Myocyte (in vitro differentiated cells): ENCODE results near the gene SLC22A23. TPM values are rescaled to one million over a fixed set of nuclear protein-coding genes. Genes with fewer than 3 reads are reported as not detected.
"Not testable (repeated sequence)": the region's sequence is repeated elsewhere in the genome, so short reads cannot be mapped to it uniquely, and the experiment has no call there.

Experiments used
- DNase-seq: peaks from one replicate; pipeline ENCODE4 v3.0.0-alpha.2; 2012; ENCODE audit warnings: low read depth
- total RNA-seq: library from RNA; depleted of rRNA; stranded (reverse); fragments of >200 nt; gene quantifications from 2 replicates; pipeline ENCODE4 v1.2.3, GENCODE V29; 2014

SLC22A23 gene
- total RNA-seq, 1 donor from 2014 or later = 1.9 TPM

DNA sequence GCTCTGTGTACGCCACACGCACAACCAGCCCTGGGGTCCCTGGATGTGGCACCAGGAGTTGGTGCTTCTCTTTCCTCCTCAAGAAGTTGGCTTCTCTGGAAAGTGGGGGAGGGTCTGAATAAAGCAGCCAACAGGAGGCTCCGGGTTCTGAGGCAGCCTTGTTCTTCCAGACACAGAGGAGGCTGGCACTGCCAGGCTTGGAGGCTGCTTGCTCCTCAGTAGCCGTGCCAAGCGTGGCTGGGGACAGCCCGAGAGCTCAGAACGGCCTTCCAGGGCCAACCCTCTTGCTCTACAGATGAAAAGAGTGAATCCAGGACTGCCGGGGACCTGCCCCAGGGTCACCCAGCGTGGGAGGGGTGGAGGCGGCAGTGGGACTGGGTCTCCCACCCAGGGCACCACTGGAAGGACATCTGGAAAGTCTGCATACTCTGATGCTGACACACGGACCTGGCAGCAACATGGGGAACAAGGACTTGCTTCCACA lies 70.4 kb downstream of the SLC22A23 start:
- DNase-seq = no peak

DNA sequence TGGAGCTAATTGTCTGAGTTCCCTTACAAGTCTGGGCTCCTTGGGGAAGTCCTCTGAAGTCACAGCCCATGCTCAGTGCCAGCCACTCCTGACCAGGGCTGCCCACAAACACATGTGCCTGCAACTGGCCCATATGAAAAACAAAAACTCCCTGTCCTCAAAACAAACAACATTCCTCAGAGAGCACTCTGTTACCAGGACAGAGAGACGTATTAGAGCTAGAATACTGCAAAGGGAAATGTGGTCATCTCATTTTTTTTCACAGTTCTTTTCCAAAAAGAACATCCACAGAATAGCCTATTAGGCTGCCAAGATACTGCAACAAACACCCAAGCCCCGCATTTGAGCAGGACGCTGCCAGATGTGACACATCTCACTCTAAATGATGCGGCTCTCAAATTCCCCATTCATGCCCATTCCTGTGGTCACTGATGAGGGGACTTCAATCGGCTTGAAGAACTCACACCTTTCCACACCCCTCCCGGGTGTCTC lies 71.1 kb downstream of the SLC22A23 start:
- peak; percentile 66 for DNase-seq

DNA sequence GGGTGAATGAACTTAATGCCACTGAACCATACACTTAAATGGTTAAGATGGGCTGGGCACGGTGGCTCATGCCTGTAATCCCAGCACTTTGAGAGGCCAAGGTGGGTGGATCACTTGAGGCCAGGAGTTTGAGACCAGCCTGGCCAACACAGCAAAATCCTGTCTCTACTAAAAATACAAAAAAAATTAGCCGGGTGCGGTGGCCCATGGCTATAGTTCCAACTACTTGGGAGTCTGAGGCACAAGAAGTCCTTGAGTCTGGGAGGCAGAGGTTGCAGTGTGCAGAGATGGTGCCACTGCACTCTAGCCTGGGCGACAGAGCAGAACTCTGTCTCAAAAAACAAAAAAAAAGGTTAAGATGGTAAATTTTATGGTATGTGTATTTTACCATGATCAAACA lies 71.7 kb downstream of the SLC22A23 start:
- DNase-seq = not testable (repeated sequence)

DNA sequence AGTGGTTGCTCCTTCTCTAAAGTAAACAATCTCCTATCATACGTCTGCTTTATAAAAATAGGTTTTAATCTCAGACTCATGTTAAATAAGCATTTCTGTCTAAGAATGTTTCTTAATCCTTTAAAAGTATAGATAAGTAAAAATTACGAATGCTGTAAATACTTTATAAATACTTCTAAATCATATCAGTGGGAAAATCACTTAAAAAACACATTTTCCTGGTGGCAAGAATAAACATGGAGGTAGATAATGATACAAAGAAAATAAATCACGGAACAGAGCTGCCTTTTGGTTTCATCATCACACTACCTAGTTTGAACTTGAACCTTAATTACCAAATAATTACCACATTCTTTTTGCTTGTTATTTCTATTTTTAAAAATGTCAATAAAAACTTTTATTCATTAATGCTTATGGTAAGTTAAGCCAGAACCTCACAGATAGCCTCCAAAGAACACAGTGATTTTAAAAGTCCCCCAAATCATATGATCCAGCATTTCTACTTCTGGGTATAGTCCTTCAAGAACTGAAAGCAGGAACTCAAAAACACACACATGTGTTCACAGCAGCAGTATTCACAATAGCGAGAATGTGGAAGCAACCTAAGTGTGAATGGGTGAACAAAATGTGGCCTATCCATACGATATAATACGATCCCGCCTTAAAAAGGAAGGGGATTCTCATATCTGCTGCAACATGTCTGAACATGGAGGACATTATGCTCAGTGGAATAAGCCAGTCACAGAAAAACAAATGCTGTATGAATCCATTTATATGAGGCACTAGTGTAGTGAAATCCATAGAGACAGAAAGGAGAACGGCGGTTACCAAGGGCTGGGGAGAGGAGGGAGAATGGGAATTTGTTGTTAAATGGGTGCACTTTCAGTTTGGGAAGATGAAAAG lies 72.4 kb downstream of the SLC22A23 start:
- no peak for DNase-seq

DNA sequence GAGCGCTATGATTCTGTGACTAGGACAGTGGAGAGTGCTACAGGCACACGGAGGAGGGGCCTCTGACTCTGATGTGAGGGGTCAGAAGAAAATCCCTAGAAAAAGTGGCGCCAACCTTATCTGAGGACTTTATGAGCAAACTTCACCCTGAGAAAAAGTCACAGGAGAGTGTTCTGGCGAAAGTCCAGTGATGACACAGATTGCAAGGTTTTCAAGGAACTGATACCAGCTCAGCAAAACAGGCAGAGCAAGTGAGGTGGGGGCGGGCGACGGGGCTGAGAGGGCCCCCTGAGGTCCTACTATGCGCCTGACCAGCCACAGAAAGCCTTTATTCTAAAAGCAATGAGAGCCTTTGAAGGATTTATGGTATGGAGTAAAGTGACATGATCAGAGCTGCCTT lies 73.3 kb downstream of the SLC22A23 start:
- DNase-seq = no peak

DNA sequence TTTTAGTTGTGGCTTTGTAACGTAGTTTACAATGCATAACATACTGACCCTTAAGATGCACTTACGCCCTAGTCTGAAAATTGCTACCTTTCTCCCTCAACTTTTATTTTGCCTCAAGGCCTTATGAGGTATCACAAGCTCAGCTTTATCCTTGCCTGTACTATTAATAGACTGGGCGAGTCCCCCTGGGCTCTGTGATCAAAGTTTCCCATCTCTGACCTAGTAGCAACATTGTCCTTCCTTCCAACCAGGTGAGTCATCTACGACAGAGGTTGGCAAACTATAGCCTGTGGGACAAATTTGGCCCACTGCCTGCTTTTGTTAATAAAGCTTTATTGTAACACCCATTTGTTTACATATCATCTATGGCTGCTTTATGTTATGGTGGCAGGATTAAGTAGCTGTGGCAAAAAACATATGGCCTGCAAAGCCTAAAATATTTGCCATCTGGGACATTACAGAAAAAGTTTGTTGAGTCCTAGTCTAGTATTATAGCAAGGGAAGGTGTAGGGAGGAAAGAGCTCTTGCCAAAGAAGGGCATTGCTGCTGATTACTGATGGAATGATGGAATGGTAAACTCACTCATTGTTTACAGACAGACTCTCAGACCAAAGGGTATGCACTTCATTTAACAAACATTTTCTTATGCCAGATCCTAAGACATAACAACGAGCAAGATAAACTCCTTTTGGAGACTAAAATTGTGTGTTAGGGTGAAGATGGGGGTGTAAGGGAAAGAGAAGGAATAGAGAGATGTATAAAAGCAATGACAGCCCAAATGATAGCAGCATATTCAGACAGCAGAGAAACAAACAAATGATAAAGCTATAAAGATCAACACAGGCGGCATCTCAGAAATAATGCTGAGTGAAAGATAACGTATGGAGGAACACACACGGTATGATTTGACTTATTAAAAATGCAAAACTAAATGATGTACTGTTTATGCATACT lies 74.2 kb downstream of the SLC22A23 start:
- DNase-seq = peak; percentile 40

DNA sequence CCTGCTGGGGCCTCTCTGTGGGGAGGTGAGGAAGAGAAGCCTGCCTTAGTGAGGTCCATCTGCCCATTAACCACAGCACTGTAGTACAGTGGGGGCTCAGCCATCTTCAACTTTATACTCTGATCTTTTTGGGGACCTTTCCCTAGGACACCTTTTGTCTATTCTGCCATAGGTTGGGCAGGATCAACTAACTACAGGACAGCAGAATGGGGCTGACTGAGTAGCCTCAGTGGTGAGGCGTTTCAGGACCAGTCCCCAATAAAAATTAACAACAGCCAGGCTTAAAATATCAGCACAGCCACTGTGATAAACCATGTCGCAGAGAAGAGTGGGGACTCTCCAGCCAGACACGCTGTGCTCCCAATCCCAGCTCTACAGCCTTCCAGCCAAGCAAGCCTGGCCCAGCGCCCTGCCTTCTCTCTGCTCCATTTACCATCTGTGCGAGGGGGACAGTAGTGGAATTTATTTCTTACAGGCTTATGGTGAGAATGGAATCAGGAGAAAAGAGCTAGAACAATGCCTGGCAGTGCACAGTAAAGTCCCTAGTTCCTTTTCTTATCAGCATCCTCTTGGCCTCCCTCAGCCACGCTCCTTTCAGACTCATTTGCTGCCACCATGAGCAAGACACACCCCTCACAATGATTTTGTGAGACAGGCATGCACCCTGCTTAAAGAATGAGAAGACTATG lies 75.5 kb downstream of the SLC22A23 start:
- DNase-seq = no peak

DNA sequence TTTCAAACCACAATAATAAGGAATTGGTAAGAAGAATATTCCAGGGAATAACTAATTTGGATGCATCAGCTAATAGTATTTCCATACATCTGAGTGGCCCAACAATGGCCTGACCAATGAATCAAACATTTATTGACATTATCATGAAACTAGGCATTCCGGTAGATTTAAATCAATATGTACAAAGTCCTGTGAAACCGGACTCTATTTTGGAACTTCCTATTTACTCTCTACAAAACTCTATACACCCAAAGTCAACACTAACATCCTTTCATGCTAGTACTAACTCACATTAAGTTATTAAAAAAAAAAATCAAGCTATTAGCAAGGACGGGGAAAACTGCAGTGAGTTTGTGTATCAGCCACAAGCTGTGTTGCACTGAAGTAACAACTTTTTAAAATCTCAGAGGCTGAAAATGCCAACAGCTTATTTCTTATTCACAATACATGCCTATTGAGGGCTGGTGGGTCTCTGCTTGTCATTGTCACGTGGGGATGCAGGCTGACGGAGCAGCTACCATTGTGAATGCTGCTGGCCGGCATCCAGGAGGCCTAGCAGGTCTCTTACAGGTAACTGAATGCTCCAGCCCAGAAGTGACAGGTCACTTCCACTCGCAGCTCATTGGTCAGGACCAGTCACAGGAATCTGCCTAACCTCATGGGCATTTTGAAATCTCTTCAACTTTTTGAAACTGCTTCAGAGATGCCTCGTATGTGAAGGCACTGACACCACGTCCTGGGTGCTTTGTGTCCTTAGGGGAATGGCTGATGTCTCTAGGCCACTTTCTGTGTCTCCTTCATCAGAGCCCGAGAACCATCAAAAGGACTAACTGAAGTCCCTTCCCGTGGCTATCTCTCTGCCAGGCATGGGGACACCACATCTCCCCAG lies 76.3 kb downstream of the SLC22A23 start:
- no peak for DNase-seq

DNA sequence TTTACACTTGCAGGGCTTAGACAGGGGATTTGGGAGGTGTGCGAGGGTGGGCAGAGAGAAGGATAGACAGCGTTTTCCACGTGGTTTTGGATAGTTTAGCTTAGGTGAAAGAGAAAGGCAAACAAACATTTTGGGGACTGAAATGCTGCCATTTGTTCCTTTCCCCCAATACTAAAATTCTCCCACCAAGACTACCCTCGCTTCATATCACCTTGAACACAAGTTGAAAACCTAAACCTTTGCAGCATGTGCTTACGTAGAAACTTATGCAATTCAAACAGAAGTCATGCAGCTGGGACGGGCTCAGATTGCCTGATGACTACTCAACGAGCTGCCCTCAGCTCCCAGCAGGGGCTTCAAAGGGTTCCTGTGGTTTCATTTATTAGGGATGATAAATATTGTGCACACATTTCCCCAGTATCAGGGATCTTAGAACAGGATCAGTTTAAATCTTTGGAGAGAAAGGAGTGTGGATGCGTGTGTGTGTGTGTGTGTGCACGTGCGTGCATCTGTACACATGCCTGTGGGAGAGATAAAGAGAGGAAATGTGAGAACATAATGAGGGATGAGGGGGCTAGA lies 77.3 kb downstream of the SLC22A23 start:
- no peak for DNase-seq

DNA sequence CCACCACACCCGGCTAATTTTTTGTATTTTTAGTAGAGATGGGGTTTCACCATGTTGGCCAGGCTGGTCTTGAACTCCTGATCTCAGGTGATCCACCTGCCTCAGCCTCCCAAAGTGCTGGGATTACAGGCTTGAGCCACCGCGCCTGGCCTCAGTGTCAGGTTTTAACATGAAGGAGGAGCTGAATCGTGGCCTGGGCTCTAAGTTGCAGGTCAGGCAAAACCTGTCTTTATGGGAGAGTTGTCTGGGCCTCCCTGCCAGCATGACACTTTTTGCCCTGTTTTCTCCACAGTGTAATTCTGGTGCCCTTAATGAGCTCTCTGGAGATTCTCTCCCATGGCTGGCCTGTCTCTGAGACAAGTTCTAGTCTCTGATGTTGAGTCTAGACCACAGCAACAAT lies 78.0 kb downstream of the SLC22A23 start:
- not testable (repeated sequence) for DNase-seq

DNA sequence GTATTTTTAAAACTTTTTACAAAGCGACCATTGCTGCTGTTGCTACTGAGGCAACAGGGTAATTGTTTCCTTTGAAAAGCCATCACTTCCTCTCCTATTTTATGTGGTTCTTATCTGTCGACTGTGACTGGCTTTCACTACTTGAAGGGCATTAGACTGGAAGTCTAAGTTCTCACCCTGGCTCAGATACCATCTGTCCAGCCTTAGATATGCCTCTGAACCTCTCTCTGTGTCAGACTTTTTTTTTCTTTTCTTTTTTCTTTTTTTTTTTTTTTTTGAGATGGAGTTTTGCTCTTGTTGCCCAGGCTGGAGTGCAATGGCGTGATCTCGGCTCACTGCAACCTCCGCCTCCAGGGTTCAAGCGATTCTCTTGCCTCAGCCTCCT lies 78.5 kb downstream of the SLC22A23 start:
- DNase-seq = not testable (repeated sequence)

DNA sequence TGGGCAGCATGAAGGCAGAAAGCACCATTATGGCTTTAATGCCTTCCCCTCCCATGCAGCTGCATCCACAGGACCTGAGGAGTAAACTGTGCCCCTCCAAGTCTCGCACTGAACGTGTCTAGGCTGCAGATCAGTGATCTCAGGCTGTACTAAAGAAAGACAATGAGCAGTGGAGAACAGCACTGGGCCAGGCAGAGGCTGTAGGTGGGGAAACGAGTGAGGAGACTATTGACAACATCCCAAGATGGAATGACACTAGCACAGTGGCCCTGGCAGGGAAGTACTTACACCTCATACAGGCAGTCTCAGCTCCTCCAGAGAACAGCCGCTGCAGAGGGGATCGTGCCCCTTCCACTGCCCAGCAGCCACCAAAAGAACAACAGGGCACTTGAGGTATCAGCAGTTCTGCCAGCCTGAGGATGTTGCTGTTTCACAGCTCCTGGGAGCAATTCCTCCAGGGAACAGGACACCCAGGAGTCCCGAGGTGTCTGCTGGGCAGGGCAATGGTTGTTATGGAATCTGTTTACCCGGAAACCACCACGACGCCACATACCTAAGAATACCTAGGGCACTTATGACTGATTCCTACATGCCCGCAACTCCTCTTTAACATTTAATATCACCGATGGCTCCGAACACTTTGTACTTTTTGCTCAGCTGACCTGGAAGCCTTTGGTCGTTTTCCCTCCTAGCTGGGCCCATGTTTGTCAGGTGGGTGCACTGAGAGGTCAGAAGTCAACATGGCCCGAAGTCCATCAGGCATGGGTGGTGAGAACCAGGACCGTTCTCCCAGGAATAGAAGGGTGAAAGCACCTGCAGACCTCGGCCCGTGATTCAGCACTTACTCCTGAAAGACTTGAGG lies 79.1 kb downstream of the SLC22A23 start:
- DNase-seq = no peak

DNA sequence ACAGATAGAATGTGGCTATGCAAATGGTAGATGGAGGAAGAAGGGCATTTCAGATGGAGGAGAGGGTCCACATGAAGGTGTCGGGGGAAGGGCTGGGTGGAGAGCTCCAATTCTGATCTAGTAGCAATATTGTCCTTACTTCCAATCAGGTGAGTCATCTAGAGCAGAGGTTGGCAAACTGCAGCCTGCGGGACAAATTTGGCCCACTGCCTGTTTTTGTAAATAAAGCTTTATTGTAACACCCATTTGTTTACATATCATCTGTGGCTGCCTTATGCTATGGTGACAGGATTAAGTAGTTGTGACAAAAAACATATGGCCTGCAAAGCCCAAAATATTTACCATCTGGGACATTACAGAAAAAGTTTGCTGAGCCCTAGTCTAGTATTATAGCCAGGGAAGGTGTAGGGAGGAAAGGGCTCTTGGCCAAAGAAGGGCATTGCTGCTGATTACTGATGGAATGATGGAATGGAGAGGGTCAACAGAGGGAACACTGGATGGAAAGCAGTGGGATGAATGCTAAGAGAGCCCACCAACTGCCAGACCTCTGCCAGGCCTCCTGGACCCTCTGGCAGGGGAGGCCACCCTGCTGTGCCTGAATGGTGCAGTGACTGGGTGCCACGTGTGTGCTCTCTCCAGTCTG lies 79.8 kb downstream of the SLC22A23 start:
- DNase-seq = no peak

DNA sequence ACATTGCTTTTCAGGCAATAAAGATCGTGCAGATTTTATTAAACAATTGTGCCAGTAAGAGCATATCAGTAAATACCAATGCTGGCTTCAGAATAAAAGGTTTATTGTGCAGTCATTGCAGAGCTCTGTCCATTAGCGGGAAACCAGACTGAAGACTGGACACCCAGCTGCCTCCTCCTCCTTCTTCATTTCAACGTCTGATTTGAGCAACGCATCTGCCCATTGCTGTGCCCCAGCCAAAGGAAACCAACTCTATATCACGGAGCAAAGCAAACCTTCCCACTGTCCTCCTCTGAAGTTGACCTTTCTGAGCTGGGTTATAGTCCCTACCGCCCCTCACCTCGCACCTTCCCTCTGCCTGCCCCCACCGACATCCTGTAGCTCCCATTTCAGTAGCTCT lies 80.8 kb downstream of the SLC22A23 start:
- no peak for DNase-seq

DNA sequence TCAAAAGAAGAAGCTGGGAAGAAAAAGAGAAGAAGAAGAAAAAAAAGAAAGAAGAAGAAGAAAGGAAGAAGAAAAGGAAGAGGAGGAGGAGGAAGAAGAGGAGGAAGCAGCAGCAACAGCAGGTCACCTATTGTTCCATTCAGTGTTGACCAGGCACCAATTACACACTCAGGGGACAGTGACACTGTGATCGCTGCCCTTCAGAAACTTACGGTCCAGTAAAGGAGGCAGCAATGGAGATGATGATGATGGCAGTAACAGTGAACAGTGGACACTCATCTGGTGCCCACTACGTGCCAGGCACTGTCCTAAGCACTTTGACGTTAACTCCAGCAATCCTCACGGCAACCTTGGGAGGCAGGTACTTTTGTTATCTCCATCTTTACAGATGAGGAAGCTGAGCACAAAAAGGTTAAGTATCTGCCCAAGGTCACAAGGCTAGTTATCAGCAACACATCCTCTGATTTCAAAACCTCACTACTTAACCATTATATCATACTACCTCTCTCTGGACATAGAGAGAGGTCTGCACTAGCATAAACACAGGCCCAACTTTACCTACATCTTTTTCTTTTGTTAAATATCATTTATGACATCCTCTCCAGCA lies 83.2 kb downstream of the SLC22A23 start:
- DNase-seq = no peak

DNA sequence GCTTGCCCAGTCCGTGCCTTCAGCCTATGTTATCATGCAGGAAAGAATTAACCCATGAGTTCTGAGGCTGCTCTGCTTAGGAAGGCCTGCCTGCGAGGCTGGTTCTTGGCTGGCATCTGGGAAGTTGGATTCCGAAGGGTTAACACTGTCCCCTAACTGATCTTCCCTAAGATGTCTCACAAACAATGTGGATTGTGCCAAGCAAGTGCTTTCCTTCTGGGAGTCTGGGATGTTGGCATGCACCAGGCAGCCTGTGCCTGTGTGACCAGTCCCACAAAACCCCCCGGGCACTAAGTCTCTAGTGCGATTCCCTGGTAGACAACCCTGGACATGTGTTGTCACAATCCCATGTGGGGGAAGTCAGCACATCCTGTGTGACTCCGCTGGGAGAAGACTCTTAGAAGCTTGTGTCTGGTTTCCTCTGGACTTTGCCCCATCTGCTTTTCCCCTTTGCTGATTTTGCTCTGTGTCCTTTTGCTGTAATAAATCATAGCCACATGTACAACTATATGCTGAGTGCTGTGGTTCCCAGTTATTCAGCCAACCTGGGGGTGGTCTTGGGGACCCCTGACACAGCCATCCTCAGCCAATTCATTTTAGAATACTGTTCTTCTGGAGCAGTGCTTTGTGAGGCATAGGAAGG lies 83.8 kb downstream of the SLC22A23 start:
- DNase-seq = no peak

DNA sequence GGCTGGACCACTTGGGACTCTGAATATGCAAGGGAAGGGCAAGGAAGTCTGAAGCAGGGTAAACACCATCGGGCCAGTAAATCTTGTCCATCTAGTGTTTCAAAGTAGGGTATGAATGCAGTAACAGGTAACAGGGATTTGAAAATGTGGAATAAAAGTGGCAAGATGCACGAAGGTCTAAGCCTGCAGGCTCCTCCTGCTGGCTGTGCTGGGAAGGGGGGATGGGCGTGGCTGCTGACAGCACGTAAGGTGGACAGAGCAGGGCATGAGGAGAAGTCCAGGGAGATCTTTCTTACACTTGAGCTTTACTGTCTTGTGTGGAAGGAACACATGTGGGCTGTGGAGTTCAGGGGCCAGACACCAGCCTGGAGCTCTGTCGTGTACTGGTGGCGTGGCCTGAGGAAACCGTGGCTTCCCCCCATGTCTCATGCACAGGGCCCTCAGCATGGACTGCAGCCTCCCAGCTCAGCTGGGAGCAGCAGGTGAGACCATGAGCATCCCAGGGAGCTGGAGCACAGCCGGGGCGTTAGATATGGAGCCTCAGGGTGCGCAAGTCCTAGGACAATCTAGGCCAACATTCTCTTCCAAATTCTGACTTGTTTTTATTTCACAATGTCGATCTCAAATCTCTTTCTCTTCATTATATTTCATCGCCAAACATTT lies 84.5 kb downstream of the SLC22A23 start:
- DNase-seq = no peak
